ENCODE data around the gene EFCAB13. TPM values are rescaled to one million over a fixed set of nuclear protein-coding genes. Genes with fewer than 3 reads are reported as not detected.
"Not testable (repeated sequence)": the region's sequence is repeated elsewhere in the genome, so short reads cannot be mapped to it uniquely, and the experiment has no call there.

The EFCAB13 gene
- total RNA-seq, 6 experiments from 2014 or later = 0.59 to 1.8 (median 1.2) TPM

- Mint-ChIP-seq H3K36me3 (ENCODE audit: low read depth) (peaks cover 3% of the 10 kb centered on the region; the same call in 1 of the 2 replicates), H3K27me3 (ENCODE audit: insufficient read depth) (no peaks in the 10 kb centered on the region), H3K4me3 (no peak overlapping the region), H3K4me1 (ENCODE audit: low read depth) (no peaks in the 10 kb centered on the region), H3K9me3 (no peaks in the 10 kb centered on the region), H3K27ac (no peak overlapping the region)
- no peak for TF ChIP-seq CTCF (IDR thresholded peaks at IDR 0.05)
- DNase-seq = no peak
Measured at GRCh38 chr17:47470836-47471235, 147.1 kb downstream of the EFCAB13 start.

DNA sequence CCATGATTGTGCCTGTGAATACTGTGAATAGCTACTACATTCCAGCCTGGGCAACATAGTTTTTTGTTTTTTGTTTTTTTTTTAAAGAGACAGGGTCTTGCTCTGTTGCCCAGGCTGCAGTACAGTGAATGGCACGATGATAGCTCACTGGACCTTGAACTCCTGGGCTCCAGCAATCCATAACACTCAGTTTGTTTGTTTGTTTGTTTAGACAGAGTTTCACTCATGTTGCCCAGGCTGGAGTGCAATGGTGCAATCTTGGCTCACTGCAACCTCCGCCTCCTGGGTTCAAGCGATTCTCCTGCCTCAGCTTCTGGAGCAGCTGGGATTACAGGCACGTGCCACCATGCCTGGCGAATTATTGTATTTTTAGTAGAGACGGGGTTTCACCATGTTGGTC lies 148.3 kb downstream of the EFCAB13 start:
- H3K9me3 Mint-ChIP-seq; H3K4me1 Mint-ChIP-seq (ENCODE audit: low read depth); H3K27ac Mint-ChIP-seq; DNase-seq; H3K27me3 Mint-ChIP-seq (ENCODE audit: insufficient read depth); H3K36me3 Mint-ChIP-seq (ENCODE audit: low read depth); H3K4me3 Mint-ChIP-seq: not testable (repeated sequence)

Other genes starting within 250 kb of the EFCAB13 start
- 100 to 1,000 TPM; 144 to 202 (median 170) TPM for gene CDC27, start 134.7 kb upstream of the EFCAB13 start, total RNA-seq (2021; fragmentation: NEBNext Ultra II Directional; extraction: Animal tissue kit (Norgen Biotek cat#: 25700))
- not detected for gene MYL4, start 114.6 kb upstream of the EFCAB13 start, total RNA-seq (2021; fragmentation: NEBNext Ultra II Directional; extraction: Animal tissue kit (Norgen Biotek cat#: 25700))
- 1 to 10 TPM; 2.2 to 4.1 (median 2.9) TPM for gene ITGB3, start 70.1 kb upstream of the EFCAB13 start, total RNA-seq (2021; fragmentation: NEBNext Ultra II Directional; extraction: Animal tissue kit (Norgen Biotek cat#: 25700))
- gene NPEPPS, start 207.2 kb downstream of the EFCAB13 start, total RNA-seq (2021; fragmentation: NEBNext Ultra II Directional; extraction: Animal tissue kit (Norgen Biotek cat#: 25700)) = 100 to 1,000 TPM in 2 of 6 experiments, 10 to 100 TPM in 4; 88.8 to 101 (median 89.9) TPM

Data from HFFc6 (cell line).